Lower leg skin (tissue), 4 donors: Measurements from ENCODE around the gene CNPY1. TPM values are rescaled to one million over a fixed set of nuclear protein-coding genes. Genes with fewer than 3 reads are reported as not detected.
"Not testable (repeated sequence)": the region's sequence is repeated elsewhere in the genome, so short reads cannot be mapped to it uniquely, and the experiment has no call there.

Source experiments
- DNase-seq, 2 donors: peaks; one replicate each; pipeline ENCODE4 v3.0.0-alpha.2; 2019; ENCODE audit warnings: low spot score in 2 of 2
- H3K4me3 ChIP-seq: fragments of 200-600 bp; sonication (generic); 2 replicates; pipeline ENCODE4 v1.5.1; 2017; ENCODE audit warnings: mild to moderate bottlenecking, low read depth; ENCODE audit not compliant: poor library complexity, severe bottlenecking
- POLR2A ChIP-seq, 2 donors: fragments of 450-650 bp; IDR thresholded peaks; one replicate each; pipeline ENCODE4 v1.6.1; 2016 to 2017; ENCODE audit warnings: antibody characterized with exemption in 2 of 2, mild to moderate bottlenecking in 1 of 2, moderate library complexity in 1 of 2
- WGBS, 2 donors: methylation state at CpG; one replicate each; pipeline ENCODE4 v1.1.5; 2018; 5-methylcytosine and 5-hydroxymethylcytosine counted together
- intact Hi-C: fragments of 100-400 bp; cut with DNase I; formaldehyde crosslinking; loops from one replicate; pipeline ENCODE4 v1.15.0; 2023; ENCODE audit warnings: low total_unique reads
- total RNA-seq, 4 donors: library from RNA; depleted of rRNA; stranded (reverse); fragments of >200 nt; gene quantifications; one replicate each; pipeline ENCODE4 v1.1.0, GENCODE V29; 2016
- TF ChIP-seq, protein P1 (sequence below), 3 donors: fragments of 450-650 bp; IDR thresholded peaks; one replicate each; pipeline ENCODE4 v1.5.1; 2016; ENCODE audit warnings: antibody characterized with exemption in 3 of 3, mild to moderate bottlenecking in 3 of 3, moderate library complexity in 2 of 3

The CNPY1 gene
- total RNA-seq, 4 donors from 2014 or later, result not detected

- 77 to 82% methylated on average over 16 of the region's 16 CpGs for WGBS, 2 donors
- no peak for DNase-seq
- no peak overlapping the region for H3K4me3 ChIP-seq
- intact Hi-C loops, result no loop called here
- TF ChIP-seq, protein P1, sequence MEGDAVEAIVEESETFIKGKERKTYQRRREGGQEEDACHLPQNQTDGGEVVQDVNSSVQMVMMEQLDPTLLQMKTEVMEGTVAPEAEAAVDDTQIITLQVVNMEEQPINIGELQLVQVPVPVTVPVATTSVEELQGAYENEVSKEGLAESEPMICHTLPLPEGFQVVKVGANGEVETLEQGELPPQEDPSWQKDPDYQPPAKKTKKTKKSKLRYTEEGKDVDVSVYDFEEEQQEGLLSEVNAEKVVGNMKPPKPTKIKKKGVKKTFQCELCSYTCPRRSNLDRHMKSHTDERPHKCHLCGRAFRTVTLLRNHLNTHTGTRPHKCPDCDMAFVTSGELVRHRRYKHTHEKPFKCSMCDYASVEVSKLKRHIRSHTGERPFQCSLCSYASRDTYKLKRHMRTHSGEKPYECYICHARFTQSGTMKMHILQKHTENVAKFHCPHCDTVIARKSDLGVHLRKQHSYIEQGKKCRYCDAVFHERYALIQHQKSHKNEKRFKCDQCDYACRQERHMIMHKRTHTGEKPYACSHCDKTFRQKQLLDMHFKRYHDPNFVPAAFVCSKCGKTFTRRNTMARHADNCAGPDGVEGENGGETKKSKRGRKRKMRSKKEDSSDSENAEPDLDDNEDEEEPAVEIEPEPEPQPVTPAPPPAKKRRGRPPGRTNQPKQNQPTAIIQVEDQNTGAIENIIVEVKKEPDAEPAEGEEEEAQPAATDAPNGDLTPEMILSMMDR (IDR thresholded peaks at IDR 0.05), result no peak
- TF ChIP-seq POLR2A (IDR thresholded peaks at IDR 0.05), result no peak
Observed at GRCh38 chr7:155523168-155523675, 23.1 kb downstream of the CNPY1 start.

DNA sequence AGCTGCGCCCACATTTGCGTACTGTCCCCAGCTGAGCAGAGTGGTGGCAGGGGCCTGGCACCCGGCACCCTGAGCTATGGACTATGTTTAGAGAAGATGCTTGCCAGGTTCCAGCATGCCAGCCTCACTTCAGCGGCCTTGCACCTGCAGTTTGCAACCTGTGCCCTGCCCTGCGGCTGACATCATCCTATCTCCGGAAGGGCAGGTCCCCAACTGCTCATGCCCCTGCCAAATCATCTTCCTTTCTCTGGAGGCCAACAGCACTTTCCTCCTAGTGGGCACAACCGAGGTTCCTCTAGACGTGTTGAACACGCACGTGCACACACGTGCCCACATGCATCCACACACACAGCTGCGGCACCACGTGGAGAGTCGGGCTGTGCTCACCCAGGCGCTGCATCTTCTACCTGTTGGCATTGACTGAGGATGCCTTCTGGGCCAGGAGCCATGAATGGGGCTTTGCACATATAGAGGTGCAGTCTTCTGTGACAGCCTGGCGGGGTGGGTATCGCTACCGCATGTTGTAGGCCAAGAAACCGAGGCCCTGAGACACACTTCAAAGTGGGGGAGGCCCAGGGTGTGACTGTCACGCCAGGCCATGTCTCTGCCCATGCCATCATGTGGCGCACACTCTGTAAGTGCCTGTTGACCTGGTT is 24.5 kb downstream of the CNPY1 start:
- intact Hi-C loops, result no loop called here
- TF ChIP-seq, protein P1 (IDR thresholded peaks at IDR 0.05), result no peak
- no peak for TF ChIP-seq POLR2A (IDR thresholded peaks at IDR 0.05)
- 87 to 88% methylated on average over 20 to 21 of the region's 21 CpGs for WGBS, 2 donors
- DNase-seq, result peak in 1 of 2 donors; percentile 78
- no peak overlapping the region for H3K4me3 ChIP-seq

GRCh38 chr7:155521007-155521742 is 25.2 kb downstream of the CNPY1 start:
- 67 to 68% methylated on average over 14 of the region's 14 CpGs for WGBS, 2 donors
- TF ChIP-seq POLR2A (IDR thresholded peaks at IDR 0.05), result no peak
- TF ChIP-seq, protein P1 (IDR thresholded peaks at IDR 0.05), result no peak
- intact Hi-C loops, result no loop called here
- H3K4me3 ChIP-seq, result no peak overlapping the region
- peak in 1 of 2 donors; percentile 69 for DNase-seq

GRCh38 chr7:155520114-155520513 is 26.2 kb downstream of the CNPY1 start:
- intact Hi-C loops, result no loop called here
- TF ChIP-seq POLR2A (IDR thresholded peaks at IDR 0.05), result no peak
- TF ChIP-seq, protein P1 (IDR thresholded peaks at IDR 0.05), result no peak
- WGBS, 2 donors, result 65 to 67% methylated on average over 7 of the region's 7 CpGs
- no peak overlapping the region for H3K4me3 ChIP-seq
- DNase-seq, result no peak

DNA sequence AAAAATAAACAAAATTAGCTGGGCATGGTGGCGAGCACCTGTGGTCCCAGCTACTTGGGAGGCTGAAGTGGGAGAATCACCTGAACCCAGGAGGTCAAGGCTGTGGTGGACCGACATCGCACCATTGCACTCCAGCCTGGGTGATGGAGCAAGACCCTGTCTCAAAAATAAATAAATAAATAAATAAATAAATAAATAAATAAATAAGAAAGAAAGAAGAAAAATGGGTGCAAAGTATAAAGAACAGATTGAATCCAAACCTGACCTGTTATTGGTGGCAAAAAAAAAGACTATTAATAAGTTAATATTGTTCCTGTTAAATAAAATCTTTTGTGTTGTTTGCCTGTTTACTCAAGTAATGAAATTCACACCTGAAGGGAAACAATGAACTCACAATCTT is 27.0 kb downstream of the CNPY1 start:
- WGBS, 2 donors, result 95 to 97% methylated on average over 3 of the region's 3 CpGs
- intact Hi-C loops, result loop anchor here (10.0 kb wide), 1 partner anchor 135 kb away; no protein-coding TSS in a partner anchor
- not testable (repeated sequence) for H3K4me3 ChIP-seq, DNase-seq

- 74 to 83% methylated on average over 7 of the region's 7 CpGs for whole genome bisulfite sequencing, 2 donors
- no peak overlapping the region for H3K4me3 ChIP-seq
- no peak for TF ChIP-seq POLR2A (IDR thresholded peaks at IDR 0.05)
- TF ChIP-seq, protein P1 (IDR thresholded peaks at IDR 0.05), result no peak
- no peak for DNase-seq
- intact Hi-C loops, result loop anchor here (10.0 kb wide), 1 partner anchor 134 kb away; no protein-coding TSS in a partner anchor
Observed at GRCh38 chr7:155518633-155519032, 27.7 kb downstream of the CNPY1 start.
